Inferior parietal cortex (tissue), 1 donor: Measurements from ENCODE around the gene CFAP68.
A peak's percentile ranks its signal among the peaks of the same experiment; 100 is the strongest.

ENCODE experiments used
- DNase-seq: peaks from one replicate; pipeline ENCODE4 v3.0.0-alpha.2; 2016; ENCODE audit errors: extremely low spot score

The CFAP68 gene

GRCh38 chr11:111878849-111879636 lies at the start of gene CFAP68, which contains the start of gene FDXACB1:
Gene CFAP68 (plus strand): TSS chr11:111879541. CDS start chr11:111879561, 20 bp downstream.
Gene FDXACB1 (minus strand): TSS chr11:111879165. CDS start chr11:111879132, 33 bp downstream.
- peak; percentile 99 for DNase-seq

- no peak for DNase-seq
Observed at GRCh38 chr11:111833524-111833923, 45.8 kb upstream of the CFAP68 start.

- DNase-seq, result no peak
Observed at GRCh38 chr11:111834432-111835163, 44.7 kb upstream of the CFAP68 start.

GRCh38 chr11:111835665-111836064 lies 43.7 kb upstream of the CFAP68 start:
- DNase-seq, result no peak

GRCh38 chr11:111836162-111836561 lies 43.2 kb upstream of the CFAP68 start:
- no peak for DNase-seq

GRCh38 chr11:111836721-111837120 lies 42.6 kb upstream of the CFAP68 start:
- DNase-seq, result no peak

GRCh38 chr11:111837366-111837891 lies 41.9 kb upstream of the CFAP68 start:
- DNase-seq, result no peak

- DNase-seq, result no peak
Observed at GRCh38 chr11:111838054-111838453, 41.3 kb upstream of the CFAP68 start.

- no peak for DNase-seq
Observed at GRCh38 chr11:111840143-111840542, 39.2 kb upstream of the CFAP68 start.

- peak; percentile 94 for DNase-seq
Observed at GRCh38 chr11:111841370-111842053, 37.8 kb upstream of the CFAP68 start.

GRCh38 chr11:111843661-111844060 lies 35.7 kb upstream of the CFAP68 start:
- DNase-seq, result no peak

- no peak for DNase-seq
Observed at GRCh38 chr11:111845276-111846028, 33.9 kb upstream of the CFAP68 start.

GRCh38 chr11:111846063-111846462 lies 33.3 kb upstream of the CFAP68 start:
- DNase-seq, result no peak

- DNase-seq, result no peak
Observed at GRCh38 chr11:111846636-111847035, 32.7 kb upstream of the CFAP68 start.

- no peak for DNase-seq
Observed at GRCh38 chr11:111849631-111850030, 29.7 kb upstream of the CFAP68 start.

GRCh38 chr11:111851067-111851466 lies 28.3 kb upstream of the CFAP68 start:
- DNase-seq, result no peak

GRCh38 chr11:111851636-111852035 lies 27.7 kb upstream of the CFAP68 start:
- DNase-seq, result no peak

- no peak for DNase-seq
Observed at GRCh38 chr11:111852103-111852502, 27.2 kb upstream of the CFAP68 start.

GRCh38 chr11:111855506-111855905 lies 23.8 kb upstream of the CFAP68 start:
- no peak for DNase-seq

GRCh38 chr11:111860257-111860656 lies 19.1 kb upstream of the CFAP68 start:
- DNase-seq, result no peak

- DNase-seq, result no peak
Observed at GRCh38 chr11:111870113-111870512, 9.2 kb upstream of the CFAP68 start.
